ENCODE results near the gene HNRNPUL1. TPM values are rescaled to one million over a fixed set of nuclear protein-coding genes. Genes with fewer than 3 reads are reported as not detected.
A peak's percentile ranks its signal among the peaks of the same experiment; 100 is the strongest.
"Not testable (repeated sequence)": the region's sequence is repeated elsewhere in the genome, so short reads cannot be mapped to it uniquely, and the experiment has no call there.

HNRNPUL1 gene
- total RNA-seq, 1 donor from 2014 or later = 256 TPM

DNA sequence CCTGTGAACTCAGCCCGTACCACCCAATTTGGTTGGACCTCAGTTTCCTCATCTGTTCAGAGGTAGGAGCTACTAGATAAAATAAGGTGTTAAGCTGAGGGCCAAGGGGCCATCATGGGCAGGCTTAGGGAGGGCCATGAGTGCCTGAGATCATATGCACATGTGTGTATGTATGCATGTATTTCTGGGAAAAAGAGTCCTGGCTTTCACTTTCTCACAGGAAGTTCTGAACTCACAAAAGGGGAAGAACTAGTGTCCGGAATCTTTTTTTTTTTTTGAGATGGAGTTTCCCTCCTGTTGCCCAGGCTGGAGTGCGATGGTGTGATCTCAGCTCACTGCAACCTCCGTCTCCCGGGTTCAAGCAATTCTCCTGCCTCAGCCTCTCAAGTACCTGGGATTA is 70.6 kb downstream of the HNRNPUL1 start:
- Mint-ChIP-seq H3K36me3 (ENCODE audit: insufficient read depth) (no peaks in the 10 kb centered on the region), H3K9me3 (ENCODE audit: low read depth) (no peaks in the 10 kb centered on the region), H3K27ac (no peak overlapping the region)

DNA sequence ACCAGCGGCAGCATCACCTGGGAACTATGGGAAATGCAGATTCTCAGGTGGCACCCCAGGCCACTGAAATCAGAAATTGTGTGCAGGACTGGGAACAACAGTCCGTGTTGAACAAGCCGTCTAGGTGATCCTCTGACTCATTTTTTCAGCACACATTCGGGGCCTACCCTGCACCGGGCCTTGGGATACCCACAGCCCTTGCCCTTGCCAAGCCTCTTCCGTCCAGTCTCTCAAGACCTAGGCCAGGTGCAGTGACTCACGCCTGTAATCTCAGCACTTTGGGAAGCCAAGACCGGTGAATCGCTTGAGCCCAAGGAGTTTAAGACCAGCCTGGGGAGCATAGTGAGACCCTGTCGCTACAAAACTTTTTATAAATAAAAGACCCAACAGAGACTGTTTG is 71.3 kb downstream of the HNRNPUL1 start:
- TF ChIP-seq CTCF (IDR thresholded peaks at IDR 0.05; ENCODE audit: unreplicated experiment) = no peak

More for the DNA sequence above, 70.6 kb downstream of the HNRNPUL1 start:
- TF ChIP-seq CTCF (IDR thresholded peaks at IDR 0.05; ENCODE audit: unreplicated experiment) = no peak
- Mint-ChIP-seq H3K4me3 (ENCODE audit: low read depth) (no peak overlapping the region), H3K27me3 (peaks cover 3% of the 10 kb centered on the region), H3K4me1 (ENCODE audit: low read depth) (no peaks in the 10 kb centered on the region)
- DNase-seq (ENCODE audit: low spot score, unreplicated experiment) = no peak

GRCh38 chr19:41339936-41340335 is 75.8 kb downstream of the HNRNPUL1 start:
- no peak overlapping the region for H3K4me3 Mint-ChIP-seq (ENCODE audit: low read depth)
- H3K36me3 Mint-ChIP-seq (ENCODE audit: insufficient read depth) = no peaks in the 10 kb centered on the region
- DNase-seq (ENCODE audit: low spot score, unreplicated experiment) = no peak
- H3K4me1 Mint-ChIP-seq (ENCODE audit: low read depth) = no peaks in the 10 kb centered on the region
- H3K9me3 Mint-ChIP-seq (ENCODE audit: low read depth) = no peaks in the 10 kb centered on the region
- H3K27ac Mint-ChIP-seq = no peak overlapping the region
- H3K27me3 Mint-ChIP-seq = no peaks in the 10 kb centered on the region
- no peak for TF ChIP-seq CTCF (IDR thresholded peaks at IDR 0.05; ENCODE audit: unreplicated experiment)

More for the DNA sequence above, 71.3 kb downstream of the HNRNPUL1 start:
- Mint-ChIP-seq H3K9me3 (ENCODE audit: low read depth) (no peaks in the 10 kb centered on the region), H3K4me3 (ENCODE audit: low read depth) (no peak overlapping the region), H3K36me3 (ENCODE audit: insufficient read depth) (no peaks in the 10 kb centered on the region), H3K4me1 (ENCODE audit: low read depth) (no peaks in the 10 kb centered on the region), H3K27me3 (peaks cover 3% of the 10 kb centered on the region), H3K27ac (no peak overlapping the region)
- DNase-seq (ENCODE audit: low spot score, unreplicated experiment) = no peak

DNA sequence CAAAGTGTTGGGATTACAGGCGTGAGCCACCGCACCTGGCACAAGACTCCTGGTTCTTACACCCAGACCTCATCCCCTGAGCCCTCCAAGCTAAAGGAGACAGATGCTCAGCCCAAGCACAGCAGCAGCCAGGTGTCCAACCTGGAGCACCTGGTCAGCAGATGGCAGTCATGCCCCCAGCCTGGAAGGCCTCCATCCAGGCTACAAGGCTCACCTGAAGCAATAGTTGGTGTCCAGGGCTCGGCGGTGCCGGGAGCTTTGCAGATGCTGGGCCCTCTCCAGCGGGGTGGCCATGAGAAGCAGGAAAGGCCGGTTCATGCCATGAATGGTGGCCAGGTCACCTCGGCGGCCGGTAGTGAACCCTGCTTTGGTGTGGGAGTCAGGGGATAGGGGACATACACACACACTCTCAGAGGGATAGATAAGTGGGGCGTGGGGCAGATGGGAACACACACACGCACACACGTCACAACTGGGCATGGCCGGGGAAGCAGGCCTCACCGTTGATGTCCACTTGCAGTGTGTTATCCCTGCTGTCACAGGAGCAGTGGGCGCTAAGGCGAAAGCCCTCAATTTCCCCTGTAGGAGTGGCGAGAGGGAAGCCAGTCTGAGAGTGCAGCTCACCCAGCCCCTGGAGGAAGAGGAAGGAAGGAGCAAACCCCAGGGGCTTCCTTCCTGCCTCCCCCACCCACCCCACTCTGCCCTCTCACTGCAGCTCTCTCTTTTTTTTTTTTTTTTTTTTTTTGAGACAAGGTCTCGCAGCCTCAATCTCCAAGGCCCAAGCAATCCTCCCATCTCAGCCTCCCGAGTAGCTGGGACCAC is 77.7 kb downstream of the HNRNPUL1 start:
- H3K9me3 Mint-ChIP-seq (ENCODE audit: low read depth) = no peaks in the 10 kb centered on the region
- no peak for DNase-seq (ENCODE audit: low spot score, unreplicated experiment)
- H3K4me3 Mint-ChIP-seq (ENCODE audit: low read depth) = no peak overlapping the region
- H3K36me3 Mint-ChIP-seq (ENCODE audit: insufficient read depth) = no peaks in the 10 kb centered on the region
- TF ChIP-seq CTCF (IDR thresholded peaks at IDR 0.05; ENCODE audit: unreplicated experiment) = no peak
- peak overlapping the region; percentile 64 for H3K27ac Mint-ChIP-seq
- no peaks in the 10 kb centered on the region for H3K27me3 Mint-ChIP-seq
- H3K4me1 Mint-ChIP-seq (ENCODE audit: low read depth) = no peaks in the 10 kb centered on the region

- Mint-ChIP-seq H3K4me1 (ENCODE audit: low read depth) (no peaks in the 10 kb centered on the region), H3K36me3 (ENCODE audit: insufficient read depth) (no peaks in the 10 kb centered on the region), H3K9me3 (ENCODE audit: low read depth) (no peaks in the 10 kb centered on the region), H3K27ac (no peak overlapping the region), H3K27me3 (peaks cover 4% of the 10 kb centered on the region), H3K4me3 (ENCODE audit: low read depth) (no peak overlapping the region)
- TF ChIP-seq CTCF (IDR thresholded peaks at IDR 0.05; ENCODE audit: unreplicated experiment) = no peak
- DNase-seq (ENCODE audit: low spot score, unreplicated experiment) = no peak
Observed at GRCh38 chr19:41344162-41344561, 80.0 kb downstream of the HNRNPUL1 start.

- peaks cover 27% of the 10 kb centered on the region for H3K27me3 Mint-ChIP-seq
- DNase-seq (ENCODE audit: low spot score, unreplicated experiment); H3K36me3 Mint-ChIP-seq (ENCODE audit: insufficient read depth); H3K27ac Mint-ChIP-seq; H3K9me3 Mint-ChIP-seq (ENCODE audit: low read depth); H3K4me3 Mint-ChIP-seq (ENCODE audit: low read depth); H3K4me1 Mint-ChIP-seq (ENCODE audit: low read depth): not testable (repeated sequence)
Observed at GRCh38 chr19:41346916-41347315, 82.7 kb downstream of the HNRNPUL1 start.

All from progenitor cell of endocrine pancreas (in vitro differentiated cells).